Panc1 (cell line): Measurements from ENCODE around the gene NRBF2. TPM values are rescaled to one million over a fixed set of nuclear protein-coding genes. Genes with fewer than 3 reads are reported as not detected.
"Not testable (repeated sequence)": the region's sequence is repeated elsewhere in the genome, so short reads cannot be mapped to it uniquely, and the experiment has no call there.

ENCODE experiments used
- ATAC-seq: fragments of 200-7000 bp; cut with Tn5 transposase; 2 replicates; pipeline ENCODE4 v1.9.1; 2020; ENCODE audit warnings: mild to moderate bottlenecking, moderate library complexity
- Bru-seq: library from RNA; stranded (reverse); fragments of 400-500 nt; gene quantifications from one replicate; lab custom pipeline; 2021; lab: Mats Ljungman, UMichigan
- BruChase-seq, 2 experiments: library from RNA; stranded (reverse); fragments of 400-500 nt; gene quantifications; one replicate each; lab custom pipeline; 2021; lab: Mats Ljungman, UMichigan
- BruUV-seq: library from RNA; stranded (reverse); fragments of 400-500 nt; replicated peaks from 2 replicates; lab custom pipeline; 2021; lab: Mats Ljungman, UMichigan
- CTCF ChIA-PET: fragments of 300-600 bp; sonication (Branson Sonifier 250); formaldehyde crosslinking; loops from one replicate; lab custom pipeline; 2022; ENCODE audit warnings: antibody characterized with exemption; lab: Charles Lee
- POLR2A ChIA-PET: fragments of 300-600 bp; sonication (Branson Sonifier 250); formaldehyde crosslinking; loops from one replicate; lab custom pipeline; 2022; ENCODE audit warnings: antibody characterized with exemption; lab: Charles Lee
- DNase-seq: peaks from one replicate; pipeline ENCODE4 v3.0.0-alpha.2; 2010; ENCODE audit warnings: low read depth, low spot score
- H3K27ac ChIP-seq: 2 replicates; pipeline ENCODE4 v1.5.1; 2011; ENCODE audit warnings: mild to moderate bottlenecking, low read length, inconsistent platforms
- H3K27me3 ChIP-seq: fragments of 200-500 bp; sonication (Bioruptor generic); 2 replicates; pipeline ENCODE4 v1.6.0; 2014; ENCODE audit warnings: low read length, inconsistent platforms; ENCODE audit not compliant: control insufficient read depth, insufficient read depth
- H3K36me3 ChIP-seq: fragments of 200-500 bp; sonication (Bioruptor generic); 2 replicates; pipeline ENCODE4 v1.5.1; 2014; ENCODE audit warnings: inconsistent platforms, mild to moderate bottlenecking, low read length, moderate library complexity; ENCODE audit not compliant: control insufficient read depth, insufficient read depth
- H3K4me1 ChIP-seq: 2 replicates; pipeline ENCODE4 v1.5.1; 2011; ENCODE audit warnings: inconsistent platforms, mild to moderate bottlenecking, low read length, moderate library complexity; ENCODE audit not compliant: control insufficient read depth, insufficient read depth
- H3K4me3 ChIP-seq, 2 experiments: 2 replicates each; pipeline ENCODE4 v1.5.1; 2011 to 2012; ENCODE audit warnings: low read depth in 2 of 2, low read length in 2 of 2, mild to moderate bottlenecking in 2 of 2, inconsistent platforms in 1 of 2, moderate library complexity in 1 of 2
- H3K9me3 ChIP-seq: fragments of 200-500 bp; sonication (Bioruptor generic); 2 replicates; pipeline ENCODE4 v1.5.1; 2014; ENCODE audit warnings: low read depth, mild to moderate bottlenecking, inconsistent platforms, low read length, moderate library complexity; ENCODE audit not compliant: control insufficient read depth, insufficient read depth
- POLR2AphosphoS5 ChIP-seq: IDR thresholded peaks from 2 replicates; pipeline ENCODE4 v1.6.1; 2012; ENCODE audit warnings: mild to moderate bottlenecking, low read depth, low read length, moderate library complexity
- REST ChIP-seq, 2 experiments: IDR thresholded peaks; 2 replicates each; pipeline ENCODE4 v1.6.1; 2011 to 2012; ENCODE audit warnings: low read depth in 2 of 2, control low read depth in 1 of 2, low read length in 1 of 2, mild to moderate bottlenecking in 1 of 2, moderate library complexity in 1 of 2; ENCODE audit not compliant: insufficient read depth in 1 of 2
- SIN3A ChIP-seq: IDR thresholded peaks from 2 replicates; pipeline ENCODE4 v1.6.1; 2012; ENCODE audit warnings: low read depth, mild to moderate bottlenecking, low read length, moderate library complexity, borderline replicate concordance; ENCODE audit not compliant: insufficient read depth
- TCF7L2 ChIP-seq: IDR thresholded peaks from 2 replicates; pipeline ENCODE4 v1.6.1; 2011; ENCODE audit warnings: mild to moderate bottlenecking, low read depth, low read length, inconsistent platforms
- in situ Hi-C: cut with HindIII; loops from 2 replicates; pipeline ENCODE4 v1.10.0; 2016; ENCODE audit warnings: low sequenced_read_pairs, low pct_unique_long_range_greater_than_20kb
- intact Hi-C: fragments of 100-400 bp; cut with micrococcal nuclease; formaldehyde crosslinking; loops from one replicate; pipeline ENCODE4 v1.10.0; 2022; ENCODE audit not compliant: unreplicated experiment
- long read RNA-seq: library from polyadenylated mRNA; unstranded; transcript quantifications from one replicate; pipeline ENCODE4 v2.0.0, GENCODE V29; 2021; ENCODE audit not compliant: unreplicated experiment
- polyA plus RNA-seq: library from polyadenylated mRNA; unstranded; fragments of >200 nt; gene quantifications from one replicate; pipeline ENCODE4 v1.2.1, GENCODE V29; 2012; ENCODE audit warnings: missing spikeins; ENCODE audit not compliant: insufficient read length
- total RNA-seq: library from RNA; stranded (reverse); gene quantifications from one replicate; pipeline ENCODE4 v1.2.1, GENCODE V29; 2021; ENCODE audit not compliant: unreplicated experiment
- TF ChIP-seq, protein P1 (sequence below): fragments of 450-650 bp; IDR thresholded peaks from 2 replicates; pipeline ENCODE4 v1.5.1; 2017; ENCODE audit warnings: mild to moderate bottlenecking

Gene NRBF2
- total RNA-seq (25.7 TPM), Bru-seq, nascent RNA (percentile 83 among the genes with signal in this experiment), BruChase-seq, experiment 1, labeled RNA remaining after a 2-hour chase (percentile 85 among the genes with signal in this experiment), BruChase-seq, experiment 2, labeled RNA remaining after a 6-hour chase (percentile 71 among the genes with signal in this experiment)
- polyA plus RNA-seq, result 16.7 TPM
- long read RNA-seq, transcript NRBF2-201 (4 exons, 1,853 nt), result major isoform, 70 of 78 reads
- long read RNA-seq, partial matches to known transcripts, result 3 of 78 reads
- long read RNA-seq, other reads (novel, unspliced or antisense), result 5 of 78 reads

DNA sequence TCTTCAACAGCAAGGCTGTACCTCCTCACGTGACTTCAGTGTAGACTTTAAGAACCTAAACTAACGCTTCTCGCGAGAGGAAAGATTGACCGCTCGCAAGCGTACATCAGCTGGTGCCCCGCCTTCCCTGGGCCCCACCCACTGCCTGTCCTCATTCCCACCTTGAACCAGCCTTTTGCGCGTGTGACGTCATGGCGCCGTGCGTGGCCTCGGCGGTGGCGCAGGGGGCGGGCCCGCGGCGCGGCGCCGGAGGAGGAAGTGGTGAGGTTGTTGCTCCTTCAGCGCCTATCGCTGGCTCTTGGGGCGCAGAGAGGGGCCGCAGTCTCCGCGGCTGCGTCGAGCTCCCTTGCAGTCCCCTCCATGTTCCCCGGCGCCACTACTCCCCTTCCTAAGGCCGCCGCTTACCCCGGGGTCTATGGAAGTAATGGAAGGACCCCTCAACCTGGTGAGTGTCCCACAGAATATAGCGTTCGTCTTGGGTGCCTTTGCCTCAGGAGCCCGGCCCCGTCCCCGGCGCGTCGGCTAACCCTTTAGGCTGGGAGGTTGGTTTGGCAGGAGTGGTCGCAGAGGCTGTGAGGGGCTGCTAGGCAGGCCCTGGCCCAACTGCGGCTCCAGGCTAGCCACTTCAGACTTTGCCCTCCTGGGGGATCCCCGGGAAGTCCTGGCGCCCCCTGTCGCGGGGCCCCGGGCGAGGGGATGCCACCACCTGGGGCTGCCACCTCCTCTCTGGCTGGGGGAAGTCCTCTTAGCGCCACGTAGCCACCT is at the start of gene NRBF2:
TSS of gene NRBF2 (plus strand) at position 273 of the 765 bp plus-strand sequence. CDS start at position 416, 143 bp downstream.
- Histone ChIP-seq H3K4me1 (peaks cover 11% of the 10 kb centered on the region), H3K27me3 (no peaks in the 10 kb centered on the region), H3K4me3 (peak within 1 kb of the TSS; percentile 93 to 95), H3K36me3 (no peaks in the 10 kb centered on the region), H3K27ac (peak within 1 kb of the TSS; percentile 96), H3K9me3 (peaks cover 6% of the 10 kb centered on the region; the same call in 1 of the 2 replicates)
- POLR2A ChIA-PET, result interaction anchor here (0.6 to 0.8 kb wide), 2 partner anchors 81 to 1190 kb away, joined by 3 read pairs; no protein-coding TSS in a partner anchor
- ATAC-seq, result peak; percentile 100
- TF ChIP-seq REST (IDR thresholded peaks at IDR 0.05; ENCODE audit: insufficient read depth in 1 of 2, low read depth in 2 of 2, low read length in 1 of 2) (no peak), POLR2AphosphoS5 (peak; percentile 97), SIN3A (peak; percentile 78; the same call in 1 of the 2 replicates), TCF7L2 (peak; percentile 57; the same call in 1 of the 2 replicates)
- TF ChIP-seq, protein P1, sequence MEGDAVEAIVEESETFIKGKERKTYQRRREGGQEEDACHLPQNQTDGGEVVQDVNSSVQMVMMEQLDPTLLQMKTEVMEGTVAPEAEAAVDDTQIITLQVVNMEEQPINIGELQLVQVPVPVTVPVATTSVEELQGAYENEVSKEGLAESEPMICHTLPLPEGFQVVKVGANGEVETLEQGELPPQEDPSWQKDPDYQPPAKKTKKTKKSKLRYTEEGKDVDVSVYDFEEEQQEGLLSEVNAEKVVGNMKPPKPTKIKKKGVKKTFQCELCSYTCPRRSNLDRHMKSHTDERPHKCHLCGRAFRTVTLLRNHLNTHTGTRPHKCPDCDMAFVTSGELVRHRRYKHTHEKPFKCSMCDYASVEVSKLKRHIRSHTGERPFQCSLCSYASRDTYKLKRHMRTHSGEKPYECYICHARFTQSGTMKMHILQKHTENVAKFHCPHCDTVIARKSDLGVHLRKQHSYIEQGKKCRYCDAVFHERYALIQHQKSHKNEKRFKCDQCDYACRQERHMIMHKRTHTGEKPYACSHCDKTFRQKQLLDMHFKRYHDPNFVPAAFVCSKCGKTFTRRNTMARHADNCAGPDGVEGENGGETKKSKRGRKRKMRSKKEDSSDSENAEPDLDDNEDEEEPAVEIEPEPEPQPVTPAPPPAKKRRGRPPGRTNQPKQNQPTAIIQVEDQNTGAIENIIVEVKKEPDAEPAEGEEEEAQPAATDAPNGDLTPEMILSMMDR, result no peak; the same call in 1 of the 2 replicates
- peak; percentile 95 for DNase-seq
- intact Hi-C loops, result no loop called here
- CTCF ChIA-PET, result interaction anchor here (0.6 to 1.1 kb wide), 3 partner anchors 13 to 27 kb away, joined by 3 to 6 read pairs (median 3); no protein-coding TSS in a partner anchor
- in situ Hi-C loops, result no loop called here
- no TSS peak for BruUV-seq

- DNase-seq, H3K27ac ChIP-seq, H3K9me3 ChIP-seq, H3K27me3 ChIP-seq, H3K4me3 ChIP-seq, POLR2A ChIA-PET, H3K4me1 ChIP-seq, ATAC-seq, H3K36me3 ChIP-seq, in situ Hi-C loops, BruUV-seq: not testable (repeated sequence)
- CTCF ChIA-PET, result interaction anchor here (0.6 to 1.4 kb wide), 5 partner anchors 75 to 820 kb away, joined by 3 to 5 read pairs (median 3); no protein-coding TSS in a partner anchor
- intact Hi-C loops, result loop anchor here (5.0 kb wide), 3 partner anchors 266 to 646 kb away; partner anchors contain the start of gene EGR2
These were observed 49.7 kb upstream of the NRBF2 start for GRCh38 chr10:63083406-63083805.
